H9 (cell line): ENCODE results near the gene TAGLN3. TPM values are rescaled to one million over a fixed set of nuclear protein-coding genes. Genes with fewer than 3 reads are reported as not detected.

Source experiments
- DNase-seq: peaks from one replicate; pipeline ENCODE4 v3.0.0-alpha.2; 2017
- H2AFZ ChIP-seq: one replicate; pipeline ENCODE4 v1.6.1; 2013; ENCODE audit warnings: mild to moderate bottlenecking, low read length, control low read depth, moderate library complexity
- H2AK5ac ChIP-seq: 2 replicates; pipeline ENCODE4 v1.6.1; 2013; ENCODE audit warnings: low read length, control low read depth, mixed read lengths; ENCODE audit not compliant: insufficient read length
- H2BK120ac ChIP-seq: one replicate; pipeline ENCODE4 v1.6.1; 2013; ENCODE audit warnings: low read depth, mild to moderate bottlenecking, low read length, control low read depth, inconsistent platforms; ENCODE audit not compliant: poor library complexity, severe bottlenecking
- H2BK12ac ChIP-seq: 2 replicates; pipeline ENCODE4 v1.6.1; 2013; ENCODE audit warnings: low read length, control low read depth, mixed read lengths, low read depth; ENCODE audit not compliant: insufficient read length
- H2BK15ac ChIP-seq: 2 replicates; pipeline ENCODE4 v1.6.1; 2013; ENCODE audit warnings: low read depth, low read length, control low read depth
- H2BK20ac ChIP-seq: one replicate; pipeline ENCODE4 v1.6.1; 2013; ENCODE audit warnings: low read depth, mild to moderate bottlenecking, low read length, control low read depth, inconsistent platforms; ENCODE audit not compliant: poor library complexity, severe bottlenecking
- H2BK5ac ChIP-seq: 2 replicates; pipeline ENCODE4 v1.6.1; 2013; ENCODE audit warnings: low read length, control low read depth, mixed read lengths; ENCODE audit not compliant: insufficient read length
- H3K14ac ChIP-seq: 2 replicates; pipeline ENCODE4 v1.6.1; 2013; ENCODE audit warnings: low read length, control low read depth; ENCODE audit not compliant: insufficient read depth
- H3K18ac ChIP-seq: 2 replicates; pipeline ENCODE4 v1.6.1; 2013; ENCODE audit warnings: low read depth, mild to moderate bottlenecking, mixed read lengths, low read length, control low read depth; ENCODE audit not compliant: insufficient read length
- H3K23ac ChIP-seq: 2 replicates; pipeline ENCODE4 v1.6.1; 2013; ENCODE audit warnings: low read length, control low read depth, mixed read lengths, low read depth; ENCODE audit not compliant: insufficient read length
- H3K23me2 ChIP-seq: 2 replicates; pipeline ENCODE4 v1.6.1; 2013; ENCODE audit warnings: low read depth, mild to moderate bottlenecking, mixed read lengths, low read length, control low read depth; ENCODE audit not compliant: insufficient read length, poor library complexity, severe bottlenecking
- H3K27ac ChIP-seq: 2 replicates; pipeline ENCODE4 v1.5.1; 2013; ENCODE audit warnings: low read length, control low read depth, mixed read lengths, low read depth; ENCODE audit not compliant: insufficient read length
- H3K27me3 ChIP-seq: 2 replicates; pipeline ENCODE4 v1.6.1; 2013; ENCODE audit warnings: low read length, control low read depth, inconsistent platforms; ENCODE audit not compliant: insufficient read depth
- H3K4ac ChIP-seq: 2 replicates; pipeline ENCODE4 v1.6.1; 2013; ENCODE audit warnings: low read depth, mild to moderate bottlenecking, control low read depth, inconsistent platforms, low read length, moderate library complexity
- H3K4me1 ChIP-seq: 2 replicates; pipeline ENCODE4 v1.6.1; 2013; ENCODE audit warnings: low read length, control low read depth, inconsistent platforms; ENCODE audit not compliant: insufficient read depth
- H3K4me2 ChIP-seq: 2 replicates; pipeline ENCODE4 v1.6.1; 2013; ENCODE audit warnings: low read length, control low read depth, mixed read lengths; ENCODE audit not compliant: insufficient read length, insufficient read depth
- H3K56ac ChIP-seq: 2 replicates; pipeline ENCODE4 v1.6.1; 2013; ENCODE audit warnings: low read depth, mild to moderate bottlenecking, mixed read lengths, low read length, control low read depth; ENCODE audit not compliant: insufficient read length
- H3K79me1 ChIP-seq: 2 replicates; pipeline ENCODE4 v1.6.1; 2013; ENCODE audit warnings: low read depth, mild to moderate bottlenecking, moderate library complexity, low read length, control low read depth, inconsistent platforms; ENCODE audit not compliant: insufficient read depth, poor library complexity, severe bottlenecking
- H3K79me2 ChIP-seq: 2 replicates; pipeline ENCODE4 v1.6.1; 2013; ENCODE audit warnings: low read length, control low read depth, inconsistent platforms; ENCODE audit not compliant: insufficient read depth
- H3K9ac ChIP-seq: 2 replicates; pipeline ENCODE4 v1.6.1; 2013; ENCODE audit warnings: low read length, control low read depth, mixed read lengths; ENCODE audit not compliant: insufficient read length; ENCODE audit errors: extremely low read depth
- H3K9me3 ChIP-seq: one replicate; pipeline ENCODE4 v1.6.1; 2013; ENCODE audit warnings: low read depth, low read length, inconsistent platforms; ENCODE audit not compliant: control insufficient read depth
- H3T11ph ChIP-seq: one replicate; pipeline ENCODE4 v1.6.1; 2013; ENCODE audit warnings: mild to moderate bottlenecking, low read length, control low read depth, inconsistent platforms
- H4K20me1 ChIP-seq: one replicate; pipeline ENCODE4 v1.6.1; 2013; ENCODE audit not compliant: control insufficient read depth, insufficient read length, insufficient read depth
- H4K5ac ChIP-seq: 2 replicates; pipeline ENCODE4 v1.6.1; 2013; ENCODE audit warnings: low read depth, mild to moderate bottlenecking, mixed read lengths, low read length, control low read depth; ENCODE audit not compliant: insufficient read length
- H4K8ac ChIP-seq: replicated peaks from 2 replicates; pipeline ENCODE4 v1.6.1; 2013; ENCODE audit warnings: low read length, control low read depth, mixed read lengths, low read depth; ENCODE audit not compliant: insufficient read length
- H4K91ac ChIP-seq: 2 replicates; pipeline ENCODE4 v1.6.1; 2013; ENCODE audit warnings: low read depth, mild to moderate bottlenecking, moderate library complexity, mixed read lengths, low read length, control low read depth; ENCODE audit not compliant: insufficient read length
- H3K27ac Mint-ChIP-seq, 3 experiments: 2 replicates in 2 of 3; 3 replicates in 1 of 3; pipeline ENCODE4 v1.8.0; 2020 to 2021; ENCODE audit warnings: mixed read lengths in 3 of 3, mild to moderate bottlenecking in 1 of 3, moderate library complexity in 1 of 3
- H3K27me3 Mint-ChIP-seq: 2 replicates; pipeline ENCODE4 v1.8.0; 2021; ENCODE audit warnings: low read depth, mild to moderate bottlenecking, moderate library complexity, mixed read lengths
- H3K36me3 Mint-ChIP-seq, 3 experiments: 2 replicates in 2 of 3; 3 replicates in 1 of 3; pipeline ENCODE4 v1.8.0; 2020 to 2021; ENCODE audit warnings: low read depth in 3 of 3, mixed read lengths in 3 of 3; ENCODE audit not compliant: insufficient read depth in 1 of 3
- H3K4me1 Mint-ChIP-seq, 2 experiments: 2 replicates each; pipeline ENCODE4 v1.8.0; 2020; ENCODE audit warnings: mixed read lengths in 2 of 2
- H3K4me3 Mint-ChIP-seq, 2 experiments: 2 replicates in 1 of 2; 3 replicates in 1 of 2; pipeline ENCODE4 v1.8.0; 2020 to 2021; ENCODE audit warnings: mild to moderate bottlenecking in 2 of 2, mixed read lengths in 2 of 2, moderate library complexity in 1 of 2
- H3K9me3 Mint-ChIP-seq, 2 experiments: 2 replicates in 1 of 2; 3 replicates in 1 of 2; pipeline ENCODE4 v1.8.0; 2020; ENCODE audit warnings: mild to moderate bottlenecking in 2 of 2, mixed read lengths in 2 of 2, moderate library complexity in 1 of 2
- CTCF ChIP-seq: fragments of 200-600 bp; sonication (generic); conservative IDR thresholded peaks from 3 replicates; pipeline ENCODE4 v1.8.0; 2021; ENCODE audit warnings: antibody characterized with exemption, mild to moderate bottlenecking
- WGBS: extraction: QIAGEN DNeasy Blood & Tissue Kit; methylation state at CpG from one replicate; pipeline ENCODE4 v1.1.7; 2013; ENCODE audit warnings: missing lambda C conversion rate, low lambda C conversion rate, mixed read lengths; ENCODE audit not compliant: insufficient read length; ENCODE audit errors: extremely low coverage; 5-methylcytosine and 5-hydroxymethylcytosine counted together
- total RNA-seq: library from RNA; stranded (reverse); gene quantifications from 2 replicates; pipeline ENCODE4 v1.2.1, GENCODE V29; 2021

The TAGLN3 gene
- total RNA-seq, 1 experiment from 2014 or later: 6.4 TPM

- Mint-ChIP-seq H3K27ac (no peak overlapping the region), H3K4me3 (no peak overlapping the region), H3K27me3 (no peaks in the 10 kb centered on the region), H3K9me3 (no peaks in the 10 kb centered on the region), H3K4me1 (peaks cover 6 to 9% of the 10 kb centered on the region in 2 experiments), H3K36me3 (no peaks in the 10 kb centered on the region; a peak in 1 of 7 replicates)
- no peak overlapping the region for H4K91ac ChIP-seq
- no peak overlapping the region for H3K4ac ChIP-seq
- H2BK5ac ChIP-seq: no peak overlapping the region
- no peak overlapping the region for H3T11ph ChIP-seq
- no peaks in the 10 kb centered on the region for H3K23me2 ChIP-seq
- H3K79me1 ChIP-seq: no peaks in the 10 kb centered on the region
- H4K8ac ChIP-seq: no peak overlapping the region
- no peaks in the 10 kb centered on the region for H4K20me1 ChIP-seq
- H3K23ac ChIP-seq: no peak overlapping the region
- no peak overlapping the region for H3K9ac ChIP-seq
- no peak overlapping the region for H2BK20ac ChIP-seq
- H2AFZ ChIP-seq: no peak overlapping the region
- no peak overlapping the region for H2BK15ac ChIP-seq
- no peak overlapping the region for H3K14ac ChIP-seq
- H3K79me2 ChIP-seq: no peaks in the 10 kb centered on the region
- no peaks in the 10 kb centered on the region for H3K9me3 ChIP-seq
- no peaks in the 10 kb centered on the region for H3K4me1 ChIP-seq
- no peaks in the 10 kb centered on the region for H3K27me3 ChIP-seq
- no peak overlapping the region for H3K56ac ChIP-seq
- no peak overlapping the region for H2BK12ac ChIP-seq
- no CpG with 5 or more reads among the region's 11 CpGs for WGBS
- no peak overlapping the region for H3K4me2 ChIP-seq
- no peak for TF ChIP-seq CTCF
- no peak overlapping the region for H3K18ac ChIP-seq
- no peak overlapping the region for H4K5ac ChIP-seq
- H2AK5ac ChIP-seq: no peak overlapping the region
- H3K27ac ChIP-seq: no peak overlapping the region
- DNase-seq: no peak
- no peak overlapping the region for H2BK120ac ChIP-seq
These were observed 27.1 kb upstream of the TAGLN3 start for GRCh38 chr3:111971533-111972130.
